Right lobe of liver (tissue), 6 donors: Measurements from ENCODE around the gene EPHB6. TPM values are rescaled to one million over a fixed set of nuclear protein-coding genes. Genes with fewer than 3 reads are reported as not detected.

ENCODE experiments used
- ATAC-seq, 4 donors: fragments of 200-7000 bp; cut with Tn5 transposase; one replicate each; pipeline ENCODE4 v1.9.1; 2020; ENCODE audit warnings: mild to moderate bottlenecking in 4 of 4, moderate library complexity in 4 of 4
- DNase-seq, 3 donors: peaks; one replicate each; pipeline ENCODE4 v3.0.0-alpha.2; 2020
- H3K27ac ChIP-seq, 3 donors: fragments of 200-600 bp; one replicate each; pipeline ENCODE4 v1.8.0; 2022
- H3K27me3 ChIP-seq, 2 donors: fragments of 200-600 bp; one replicate each; pipeline ENCODE4 v1.8.0; 2022
- H3K36me3 ChIP-seq, 4 donors: fragments of 200-600 bp; sonication (generic) in 1 of 4; one replicate each; pipeline versions ENCODE4 v1.5.1 to v1.8.0; 2017 to 2022; ENCODE audit warnings: control low read depth in 1 of 4
- H3K4me1 ChIP-seq, 4 donors: fragments of 200-600 bp; sonication (generic) in 1 of 4; one replicate each; pipeline versions ENCODE4 v1.5.1 to v1.8.0; 2017 to 2022; ENCODE audit warnings: control low read depth in 1 of 4
- H3K4me3 ChIP-seq, 3 donors: fragments of 200-600 bp; one replicate each; pipeline ENCODE4 v1.8.0; 2022
- H3K9me3 ChIP-seq, 4 donors: fragments of 200-600 bp; sonication (generic) in 1 of 4; one replicate each; pipeline versions ENCODE4 v1.5.1 to v1.8.0; 2017 to 2022; ENCODE audit warnings: control low read depth in 1 of 4
- POLR2A ChIP-seq: fragments of 450-650 bp; IDR thresholded peaks from one replicate; pipeline ENCODE4 v1.6.1; 2017; ENCODE audit warnings: antibody characterized with exemption, mild to moderate bottlenecking
- WGBS: methylation state at CpG from one replicate; pipeline ENCODE4 v1.1.6; 2018; ENCODE audit warnings: low coverage, low lambda C conversion rate; ENCODE audit not compliant: insufficient coverage; ENCODE audit errors: missing lambda C conversion rate; 5-methylcytosine and 5-hydroxymethylcytosine counted together
- intact Hi-C, 2 donors: fragments of 100-400 bp; cut with DNase I; formaldehyde crosslinking; loops; one replicate each; pipeline versions ENCODE4 v1.11.2 to v1.14.1; 2022
- total RNA-seq, 6 experiments: library from RNA; depleted of rRNA in 2 of 6; stranded (reverse); fragments of >200 nt in 2 of 6; fragmentation: NEBNext Ultra II Directional in 3 of 6; extraction: Animal tissue kit (Norgen Biotek cat#: 25700) in 3 of 6; gene quantifications; one replicate each; pipeline versions ENCODE4 v1.1.0 to v1.2.4, GENCODE V29; 2016 to 2023
- TF ChIP-seq, protein P1 (sequence below), 4 donors: fragments of 200-600 bp in 3 of 4; fragments of 450-650 bp in 1 of 4; IDR thresholded peaks; one replicate each; pipeline versions ENCODE4 v1.5.1 to v1.8.0; 2016 to 2022; ENCODE audit warnings: antibody characterized with exemption in 4 of 4, mild to moderate bottlenecking in 2 of 4
- donor health status: DM: no; HTN: yes; CAD: no.
- donor health status: DM: no; HTN: no; CAD: no.
- donor health status: DM: no; HTN: no; CAD: no.
- donor health status: DM: no; HTN: yes; CAD: no.
- donor health status: DM: no; HTN: yes; CAD: no.

The EPHB6 gene
- total RNA-seq, 6 experiments from 2014 or later = 1.5 to 6.1 (median 3.2) TPM

DNA sequence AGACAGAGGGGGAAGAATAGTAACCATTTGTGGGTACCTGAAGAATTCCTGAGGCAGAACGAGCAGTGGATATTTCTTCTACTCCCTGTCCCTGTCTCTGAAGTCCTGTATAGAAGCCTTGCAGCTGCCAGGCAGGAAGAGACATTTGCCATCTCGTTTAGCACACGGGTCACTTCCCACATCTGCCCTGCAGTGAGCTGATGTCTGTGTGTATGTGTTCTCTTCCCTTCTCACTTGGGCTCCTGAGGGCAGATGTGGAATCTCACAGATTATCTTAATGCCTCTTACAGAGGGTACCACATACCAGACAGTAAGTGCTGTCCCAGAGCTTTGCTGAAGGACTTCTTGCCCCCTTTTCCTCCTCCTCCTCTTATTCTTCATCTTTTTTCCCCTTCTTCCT, 44.8 kb downstream of the EPHB6 start:
- Histone ChIP-seq H3K9me3 (no peaks in the 10 kb centered on the region), H3K4me1 (no peaks in the 10 kb centered on the region), H3K4me3 (no peak overlapping the region), H3K27ac (no peak overlapping the region), H3K36me3 (no peaks in the 10 kb centered on the region), H3K27me3 (no peaks in the 10 kb centered on the region)
- intact Hi-C loops = no loop called here
- TF ChIP-seq POLR2A = no peak
- WGBS = 43% methylated on average over 1 of the region's 3 CpGs
- no peak for ATAC-seq
- DNase-seq = no peak

DNA sequence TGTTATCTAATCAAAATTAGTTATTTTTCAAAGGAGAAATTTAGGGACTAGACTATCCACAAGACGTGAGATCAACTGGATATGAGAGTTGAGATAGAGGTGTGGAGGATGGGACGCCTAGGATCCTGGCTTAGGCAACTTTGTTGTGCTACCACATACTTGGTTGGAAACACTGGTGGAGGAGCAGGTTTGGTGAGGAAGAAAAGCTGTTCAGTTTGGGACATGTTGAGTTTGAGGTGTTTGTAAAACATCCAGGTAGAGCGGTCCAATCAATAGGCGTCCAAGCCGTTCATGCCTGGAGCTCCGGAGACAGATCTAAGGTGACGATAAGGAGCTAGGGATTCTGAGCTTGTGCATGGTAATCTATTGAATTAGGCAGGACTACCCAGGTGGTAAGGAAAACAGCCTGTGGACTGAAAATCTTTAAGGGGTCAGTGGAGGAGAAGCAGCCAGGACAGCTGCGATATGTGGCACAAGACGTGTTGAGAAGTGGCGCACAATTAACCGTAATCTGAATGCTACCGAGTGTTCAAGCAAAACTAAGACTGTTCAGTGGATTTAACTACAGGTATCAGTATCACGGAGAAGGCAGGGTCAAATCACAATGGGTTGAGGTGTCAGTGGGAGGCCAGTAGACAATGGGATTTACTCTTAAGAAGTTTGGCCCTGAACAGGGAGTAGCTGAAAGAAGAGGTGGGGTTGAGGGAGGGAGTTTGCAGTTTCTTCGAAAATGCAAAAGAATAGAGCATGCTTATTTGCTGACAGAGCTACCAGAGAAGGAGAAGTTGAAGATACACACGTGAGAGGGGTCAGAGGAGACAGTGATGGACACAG, 46.8 kb downstream of the EPHB6 start:
- H3K9me3 ChIP-seq = no peaks in the 10 kb centered on the region
- DNase-seq = no peak
- H3K4me3 ChIP-seq = no peak overlapping the region
- no peaks in the 10 kb centered on the region for H3K4me1 ChIP-seq
- ATAC-seq = no peak
- no peaks in the 10 kb centered on the region for H3K27me3 ChIP-seq
- no peaks in the 10 kb centered on the region for H3K36me3 ChIP-seq
- 67% methylated on average over 15 of the region's 15 CpGs for WGBS
- TF ChIP-seq, protein P1, sequence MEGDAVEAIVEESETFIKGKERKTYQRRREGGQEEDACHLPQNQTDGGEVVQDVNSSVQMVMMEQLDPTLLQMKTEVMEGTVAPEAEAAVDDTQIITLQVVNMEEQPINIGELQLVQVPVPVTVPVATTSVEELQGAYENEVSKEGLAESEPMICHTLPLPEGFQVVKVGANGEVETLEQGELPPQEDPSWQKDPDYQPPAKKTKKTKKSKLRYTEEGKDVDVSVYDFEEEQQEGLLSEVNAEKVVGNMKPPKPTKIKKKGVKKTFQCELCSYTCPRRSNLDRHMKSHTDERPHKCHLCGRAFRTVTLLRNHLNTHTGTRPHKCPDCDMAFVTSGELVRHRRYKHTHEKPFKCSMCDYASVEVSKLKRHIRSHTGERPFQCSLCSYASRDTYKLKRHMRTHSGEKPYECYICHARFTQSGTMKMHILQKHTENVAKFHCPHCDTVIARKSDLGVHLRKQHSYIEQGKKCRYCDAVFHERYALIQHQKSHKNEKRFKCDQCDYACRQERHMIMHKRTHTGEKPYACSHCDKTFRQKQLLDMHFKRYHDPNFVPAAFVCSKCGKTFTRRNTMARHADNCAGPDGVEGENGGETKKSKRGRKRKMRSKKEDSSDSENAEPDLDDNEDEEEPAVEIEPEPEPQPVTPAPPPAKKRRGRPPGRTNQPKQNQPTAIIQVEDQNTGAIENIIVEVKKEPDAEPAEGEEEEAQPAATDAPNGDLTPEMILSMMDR (IDR thresholded peaks at IDR 0.05) = no peak
- no peak for TF ChIP-seq POLR2A
- intact Hi-C loops = no loop called here
- H3K27ac ChIP-seq = no peak overlapping the region

DNA sequence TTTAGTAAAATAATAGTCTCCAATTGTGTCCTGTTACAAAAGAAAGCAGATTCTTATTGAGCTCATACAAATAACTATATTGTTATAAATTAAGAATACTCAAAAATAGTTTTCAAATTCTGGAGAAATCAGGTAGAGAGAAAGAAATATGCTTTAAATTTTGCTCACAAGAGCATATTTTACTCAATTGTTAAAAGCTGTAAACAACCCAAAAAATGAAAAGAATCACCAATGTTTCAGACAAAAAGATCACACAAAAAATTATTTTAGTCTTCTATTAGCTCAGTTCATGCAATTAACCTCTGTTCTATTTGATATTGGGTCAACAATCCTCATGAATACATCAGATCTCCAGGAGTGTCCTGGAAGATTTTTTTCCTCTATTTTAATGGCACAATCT, 49.3 kb downstream of the EPHB6 start:
- intact Hi-C loops = no loop called here
- no peaks in the 10 kb centered on the region for H3K9me3 ChIP-seq
- no peak overlapping the region for H3K4me3 ChIP-seq
- no peaks in the 10 kb centered on the region for H3K4me1 ChIP-seq
- no peaks in the 10 kb centered on the region for H3K36me3 ChIP-seq
- no peaks in the 10 kb centered on the region for H3K27me3 ChIP-seq
- no peak for DNase-seq
- no peak overlapping the region for H3K27ac ChIP-seq
- TF ChIP-seq, protein P1 (IDR thresholded peaks at IDR 0.05) = no peak
- TF ChIP-seq POLR2A = no peak
- ATAC-seq = no peak

DNA sequence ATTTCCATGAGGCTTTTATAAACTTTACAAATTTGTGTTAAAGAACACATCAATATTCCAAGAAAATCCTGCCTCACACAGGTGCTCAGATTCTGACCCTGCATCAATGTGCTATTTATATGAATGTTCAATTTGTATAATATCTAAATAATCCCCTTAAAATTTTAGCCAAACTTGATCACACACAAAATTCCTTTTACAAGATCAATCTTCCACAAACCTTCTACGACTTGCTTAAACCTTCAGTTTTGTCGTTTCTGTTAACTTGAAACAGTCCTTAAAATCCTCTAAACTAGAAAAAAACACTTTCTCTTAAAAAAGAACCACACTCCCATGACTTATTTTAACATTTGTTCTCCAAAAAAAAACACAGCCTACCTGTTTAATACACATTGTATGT, 50.9 kb downstream of the EPHB6 start:
- H3K4me1 ChIP-seq = no peaks in the 10 kb centered on the region
- intact Hi-C loops = no loop called here
- TF ChIP-seq, protein P1 (IDR thresholded peaks at IDR 0.05) = no peak
- no peak for TF ChIP-seq POLR2A
- H3K27me3 ChIP-seq = no peaks in the 10 kb centered on the region
- H3K27ac ChIP-seq = no peak overlapping the region
- no peak for DNase-seq
- H3K4me3 ChIP-seq = no peak overlapping the region
- no peaks in the 10 kb centered on the region for H3K9me3 ChIP-seq
- H3K36me3 ChIP-seq = no peaks in the 10 kb centered on the region
- no peak for ATAC-seq
- 57% methylated on average over 2 of the region's 2 CpGs for whole genome bisulfite sequencing

DNA sequence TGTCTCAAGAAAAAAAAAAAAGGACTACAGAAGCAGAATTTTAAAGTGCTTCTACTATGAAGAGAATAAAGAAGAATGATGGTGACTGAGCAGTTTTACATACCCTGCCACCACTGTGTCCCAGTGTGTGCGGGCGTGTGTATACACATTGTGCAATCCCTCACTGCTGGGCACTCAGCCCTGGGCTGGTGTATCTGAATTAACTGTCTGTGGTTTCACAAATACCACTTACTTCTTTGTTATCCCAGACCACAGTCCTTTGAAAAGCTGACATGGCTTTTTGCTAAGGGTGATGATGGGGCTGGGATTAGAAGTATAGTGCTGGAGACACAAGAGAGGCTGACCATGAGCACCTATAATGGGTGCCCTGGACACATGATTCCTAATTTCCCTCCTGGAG, 51.8 kb downstream of the EPHB6 start:
- Histone ChIP-seq H3K27me3 (no peaks in the 10 kb centered on the region), H3K36me3 (no peaks in the 10 kb centered on the region), H3K27ac (no peak overlapping the region), H3K4me1 (no peaks in the 10 kb centered on the region), H3K4me3 (no peak overlapping the region), H3K9me3 (no peaks in the 10 kb centered on the region)
- TF ChIP-seq, protein P1 (IDR thresholded peaks at IDR 0.05) = no peak
- WGBS = 67% methylated on average over 2 of the region's 2 CpGs
- peak in 1 of 3 donors; percentile 71 for DNase-seq
- intact Hi-C loops = no loop called here
- no peak for ATAC-seq
